Liver (tissue), 9 donors: ENCODE measurements around the gene PITPNM1. TPM values are rescaled to one million over a fixed set of nuclear protein-coding genes. Genes with fewer than 3 reads are reported as not detected.

Experiments
- DNase-seq: peaks from one replicate; pipeline ENCODE4 v3.0.0-alpha.2; 2017; ENCODE audit warnings: low spot score
- H3K27ac ChIP-seq, 2 donors: one replicate each; pipeline ENCODE4 v1.7.0; 2013; ENCODE audit warnings: inconsistent platforms in 2 of 2, low read length in 2 of 2, control low read depth in 1 of 2, low read depth in 1 of 2, mild to moderate bottlenecking in 1 of 2
- H3K27me3 ChIP-seq, 4 donors: one replicate each; pipeline versions ENCODE4 v1.6.1 to v1.7.0; 2013; ENCODE audit warnings: low read length in 3 of 4, inconsistent platforms in 1 of 4, mild to moderate bottlenecking in 1 of 4, moderate library complexity in 1 of 4; ENCODE audit not compliant: control insufficient read depth in 4 of 4, insufficient read depth in 4 of 4
- H3K36me3 ChIP-seq, 4 donors: one replicate each; pipeline versions ENCODE4 v1.6.1 to v1.7.0; 2013; ENCODE audit warnings: low read length in 3 of 4, mild to moderate bottlenecking in 3 of 4, low read depth in 1 of 4, moderate library complexity in 1 of 4; ENCODE audit not compliant: control insufficient read depth in 4 of 4, insufficient read depth in 3 of 4
- H3K4me1 ChIP-seq, 4 donors: one replicate each; pipeline versions ENCODE4 v1.6.1 to v1.7.0; 2013; ENCODE audit warnings: low read length in 3 of 4, mild to moderate bottlenecking in 3 of 4, moderate library complexity in 1 of 4; ENCODE audit not compliant: control insufficient read depth in 4 of 4, insufficient read depth in 4 of 4
- H3K4me3 ChIP-seq, 3 donors: one replicate each; pipeline versions ENCODE4 v1.6.1 to v1.7.0; 2013; ENCODE audit warnings: low read length in 3 of 3, control low read depth in 1 of 3, low read depth in 1 of 3, mild to moderate bottlenecking in 1 of 3
- H3K9ac ChIP-seq, 2 donors: one replicate each; pipeline ENCODE4 v1.7.0; 2013; ENCODE audit warnings: low read length in 2 of 2, mild to moderate bottlenecking in 2 of 2, moderate library complexity in 2 of 2, control low read depth in 1 of 2, low read depth in 1 of 2
- H3K9me3 ChIP-seq, 4 donors: one replicate each; pipeline versions ENCODE4 v1.6.1 to v1.7.0; 2013; ENCODE audit warnings: low read length in 3 of 4; ENCODE audit not compliant: control insufficient read depth in 4 of 4
- ATF3 ChIP-seq: IDR thresholded peaks from 2 replicates; pipeline ENCODE4 v1.6.1; 2016; ENCODE audit warnings: antibody characterized with exemption
- CTCF ChIP-seq: fragments of 150-350 bp; IDR thresholded peaks from 2 replicates; pipeline ENCODE4 v1.5.1; 2017; ENCODE audit warnings: improper control_type of control experiment, low read depth, low read length; ENCODE audit not compliant: missing input control
- EGR1 ChIP-seq, 2 donors: IDR thresholded peaks; 2 replicates each; pipeline ENCODE4 v1.6.1; 2016 to 2018; ENCODE audit warnings: antibody characterized with exemption in 2 of 2, low read depth in 2 of 2
- FOXA1 ChIP-seq: IDR thresholded peaks from 2 replicates; pipeline ENCODE4 v1.6.1; 2016; ENCODE audit warnings: antibody characterized with exemption
- FOXA2 ChIP-seq: IDR thresholded peaks from 2 replicates; pipeline ENCODE4 v1.6.1; 2016; ENCODE audit warnings: antibody characterized with exemption
- HNF4A ChIP-seq, 2 donors: conservative IDR thresholded peaks; 2 replicates each; pipeline ENCODE4 v1.6.1; 2016; ENCODE audit warnings: antibody characterized with exemption in 2 of 2, mild to moderate bottlenecking in 2 of 2
- HNF4G ChIP-seq: IDR thresholded peaks from 2 replicates; pipeline ENCODE4 v1.6.1; 2016; ENCODE audit warnings: antibody characterized with exemption
- JUND ChIP-seq, 2 donors: IDR thresholded peaks; 2 replicates each; pipeline ENCODE4 v1.6.1; 2016; ENCODE audit warnings: antibody characterized with exemption in 2 of 2
- MAX ChIP-seq: IDR thresholded peaks from 2 replicates; pipeline ENCODE4 v1.6.1; 2016; ENCODE audit warnings: antibody characterized with exemption
- NR2F2 ChIP-seq: IDR thresholded peaks from 2 replicates; pipeline ENCODE4 v1.6.1; 2016; ENCODE audit warnings: antibody characterized with exemption
- RAD21 ChIP-seq, 2 donors: IDR thresholded peaks; 2 replicates each; pipeline ENCODE4 v1.6.1; 2016; ENCODE audit warnings: antibody characterized with exemption in 2 of 2, mild to moderate bottlenecking in 2 of 2
- REST ChIP-seq: IDR thresholded peaks from 2 replicates; pipeline ENCODE4 v1.6.1; 2016; ENCODE audit warnings: antibody characterized with exemption, mild to moderate bottlenecking
- SP1 ChIP-seq: IDR thresholded peaks from 2 replicates; pipeline ENCODE4 v1.6.1; 2018; ENCODE audit warnings: antibody characterized with exemption, mild to moderate bottlenecking
- TAF1 ChIP-seq: conservative IDR thresholded peaks from 2 replicates; pipeline ENCODE4 v1.6.1; 2016; ENCODE audit warnings: antibody characterized with exemption, mild to moderate bottlenecking
- YY1 ChIP-seq: IDR thresholded peaks from 2 replicates; pipeline ENCODE4 v1.6.1; 2016; ENCODE audit warnings: antibody characterized with exemption, mild to moderate bottlenecking
- ZBTB33 ChIP-seq: IDR thresholded peaks from 2 replicates; pipeline ENCODE4 v1.6.1; 2016; ENCODE audit warnings: antibody characterized with exemption
- WGBS: extraction: QIAGEN DNeasy Blood & Tissue Kit; methylation state at CpG from one replicate; pipeline ENCODE4 v1.1.7; 2013; 5-methylcytosine and 5-hydroxymethylcytosine counted together
- polyA plus RNA-seq, 2 donors: library from polyadenylated mRNA; stranded (reverse) in 1 of 2; unstranded in 1 of 2; fragments of 200-250 nt in 1 of 2; fragments of >200 nt in 1 of 2; fragmentation: Nextera tagmentation in 1 of 2; extraction: Ambion mirVana in 1 of 2; gene quantifications; one replicate each; pipeline versions ENCODE4 v1.2.1 to v1.2.3, GENCODE V29; 2013 to 2015
- total RNA-seq, 2 donors: library from RNA; depleted of rRNA; stranded (reverse); fragments of >200 nt; gene quantifications; one replicate each; pipeline ENCODE4 v1.2.3, GENCODE V29; 2014
- donor health status: healthy.
- donor health status: healthy.
- donor health status: healthy.
- donor health status: healthy.
- donor health status: healthy.

Gene PITPNM1
- total and polyA plus RNA-seq, 4 donors = 1.3 to 9.3 (median 5.1) TPM

GRCh38 chr11:67469508-67469811 is 35.7 kb downstream of the PITPNM1 start:
- H3K4me3 ChIP-seq = peak overlapping the region; percentile 72 to 91 (median 80)
- 22% methylated on average over 9 of the region's 9 CpGs for whole genome bisulfite sequencing
- DNase-seq = no peak

GRCh38 chr11:67468759-67469507 is 36.2 kb downstream of the PITPNM1 start, which contains the start of gene TMEM134:
Gene TMEM134, minus strand, starts transcription at chr11:67469251. Its CDS starts 59 bp downstream, at chr11:67469192.
- WGBS = under 1% methylated on average over 76 of the region's 76 CpGs
- DNase-seq = peak; percentile 96
- H3K27ac ChIP-seq = peak within 1 kb of the TSS; percentile 86 to 90
- no peaks in the 10 kb centered on the region for H3K9me3 ChIP-seq
- peak within 1 kb of the TSS; percentile 85 to 88 for H3K9ac ChIP-seq
- H3K4me1 ChIP-seq = peaks cover 19 to 42% (median 30%) of the 10 kb centered on the region in 4 donors
- no peaks in the 10 kb centered on the region for H3K27me3 ChIP-seq
- TF ChIP-seq SP1 (peak; percentile 52), HNF4G (no peak), EGR1 (IDR thresholded peaks at IDR 0.05; ENCODE audit: low read depth in 2 of 2) (peak in 1 of 2 donors; percentile 75), RAD21 (IDR thresholded peaks at IDR 0.05) (peak; percentile 59 to 76), HNF4A (conservative IDR thresholded peaks at IDR 0.05) (no peak), CTCF (peak; percentile 39), YY1 (peak; percentile 94), MAX (no peak), FOXA2 (no peak)
- H3K36me3 ChIP-seq = no peaks in the 10 kb centered on the region
- H3K4me3 ChIP-seq = peak within 1 kb of the TSS; percentile 80 to 91 (median 86)

More at GRCh38 chr11:67469508-67469811, 35.7 kb downstream of the PITPNM1 start:
- Histone ChIP-seq H3K9ac (peak overlapping the region; percentile 60 to 88), H3K27me3 (no peaks in the 10 kb centered on the region), H3K4me1 (peaks cover 15 to 40% (median 29%) of the 10 kb centered on the region in 4 donors), H3K9me3 (no peaks in the 10 kb centered on the region), H3K27ac (peak overlapping the region; percentile 86), H3K36me3 (no peaks in the 10 kb centered on the region)
- TF ChIP-seq HNF4G (no peak), JUND (IDR thresholded peaks at IDR 0.05) (no peak), NR2F2 (no peak), ATF3 (no peak)

- Histone ChIP-seq H3K27ac (peak overlapping the region; percentile 86 to 90), H3K9ac (peak overlapping the region; percentile 36 to 85), H3K4me3 (peak overlapping the region; percentile 80 to 91 (median 86)), H3K4me1 (peaks cover 19 to 45% (median 32%) of the 10 kb centered on the region in 4 donors), H3K27me3 (no peaks in the 10 kb centered on the region), H3K36me3 (no peaks in the 10 kb centered on the region), H3K9me3 (no peaks in the 10 kb centered on the region)
- 3% methylated on average over 6 of the region's 6 CpGs for WGBS
- no peak for DNase-seq
- no peak for TF ChIP-seq YY1
- TF ChIP-seq SP1 = no peak
- no peak for TF ChIP-seq FOXA1
- TF ChIP-seq HNF4G = no peak
- no peak for TF ChIP-seq ATF3
- TF ChIP-seq RAD21 (IDR thresholded peaks at IDR 0.05) = no peak
- TF ChIP-seq NR2F2 = no peak
- TF ChIP-seq FOXA2 = no peak
- TF ChIP-seq EGR1 (IDR thresholded peaks at IDR 0.05; ENCODE audit: low read depth in 2 of 2) = no peak
- no peak for TF ChIP-seq CTCF
- no peak for TF ChIP-seq ZBTB33
- no peak for TF ChIP-seq REST
- no peak for TF ChIP-seq TAF1
- TF ChIP-seq HNF4A (conservative IDR thresholded peaks at IDR 0.05) = no peak
Observed at GRCh38 chr11:67468456-67468758, 36.8 kb downstream of the PITPNM1 start.
